HEK293 (cell line): ENCODE results near the gene CCNG2.

Experiments used
- CTCF ChIA-PET: fragments of 350-600 bp; formaldehyde crosslinking; extraction: SDS; loops from one replicate; lab custom pipeline; 2021; ENCODE audit warnings: antibody characterized with exemption; lab: Yijun Ruan, JAX
- POLR2A ChIA-PET: fragments of 300-600 bp; formaldehyde crosslinking; extraction: SDS; loops from one replicate; lab custom pipeline; 2020; ENCODE audit warnings: antibody characterized with exemption, inconsistent platforms; lab: Yijun Ruan, JAX
- H3K27ac ChIP-seq: fragments of 200-500 bp; sonication (Bioruptor generic); 2 replicates; pipeline ENCODE4 v1.5.1; 2014; ENCODE audit warnings: low read depth, low read length, control low read depth, inconsistent platforms; ENCODE audit errors: extremely low read depth
- H3K36me3 ChIP-seq, 2 experiments: fragments of 200-500 bp in 1 of 2; sonication (Bioruptor generic) in 1 of 2; 1 replicate in 1 of 2; 2 replicates in 1 of 2; pipeline ENCODE4 v1.5.1; 2014 to 2017; ENCODE audit warnings: inconsistent platforms in 2 of 2, low read length in 2 of 2; ENCODE audit not compliant: control insufficient read depth in 2 of 2, insufficient read depth in 1 of 2
- H3K4me1 ChIP-seq: fragments of 200-500 bp; sonication (Bioruptor generic); 2 replicates; pipeline ENCODE4 v1.5.1; 2014; ENCODE audit warnings: mild to moderate bottlenecking, low read length, inconsistent platforms; ENCODE audit not compliant: control insufficient read depth, insufficient read depth
- H3K4me3 ChIP-seq: 2 replicates; pipeline ENCODE4 v1.5.1; 2011; ENCODE audit warnings: low read depth, mild to moderate bottlenecking, control low read depth, low read length, moderate library complexity
- H3K9me3 ChIP-seq: fragments of 200-500 bp; sonication (Bioruptor generic); 2 replicates; pipeline ENCODE4 v1.5.1; 2014; ENCODE audit warnings: low read depth, low read length, inconsistent platforms; ENCODE audit not compliant: control insufficient read depth, insufficient read depth
- BCL11A ChIP-seq: fragments of 450-650 bp; formaldehyde crosslinking; IDR thresholded peaks from 2 replicates; pipeline ENCODE4 v1.5.1; 2016; ENCODE audit warnings: low read depth, missing biosample characterization, missing genetic modification characterization
- EGR2 ChIP-seq: fragments of 450-650 bp; formaldehyde crosslinking; IDR thresholded peaks from 2 replicates; pipeline ENCODE4 v1.5.1; 2016; ENCODE audit warnings: low read depth, missing biosample characterization, missing genetic modification characterization
- ELK4 ChIP-seq: IDR thresholded peaks from 2 replicates; pipeline ENCODE4 v1.6.1; 2011; ENCODE audit warnings: mild to moderate bottlenecking, low read depth, low read length, borderline replicate concordance
- KLF1 ChIP-seq: fragments of 450-650 bp; formaldehyde crosslinking; IDR thresholded peaks from 2 replicates; pipeline ENCODE4 v1.5.1; 2016; ENCODE audit warnings: missing biosample characterization, missing genetic modification characterization
- MZF1 ChIP-seq: fragments of 450-650 bp; formaldehyde crosslinking; IDR thresholded peaks from 2 replicates; pipeline ENCODE4 v1.5.1; 2017; ENCODE audit warnings: missing biosample characterization, missing genetic modification characterization, borderline replicate concordance
- PRDM4 ChIP-seq: fragments of 450-650 bp; formaldehyde crosslinking; IDR thresholded peaks from 2 replicates; pipeline ENCODE4 v1.5.1; 2017; ENCODE audit warnings: missing biosample characterization, missing genetic modification characterization
- RBAK ChIP-seq: fragments of 450-650 bp; formaldehyde crosslinking; IDR thresholded peaks from 2 replicates; pipeline ENCODE4 v1.5.1; 2016; ENCODE audit warnings: missing biosample characterization, missing genetic modification characterization
- REPIN1 ChIP-seq: fragments of 450-650 bp; formaldehyde crosslinking; IDR thresholded peaks from 2 replicates; pipeline ENCODE4 v1.5.1; 2017; ENCODE audit warnings: missing biosample characterization, missing genetic modification characterization, low read depth
- ZBTB48 ChIP-seq: fragments of 450-650 bp; formaldehyde crosslinking; IDR thresholded peaks from 2 replicates; pipeline ENCODE4 v1.5.1; 2016; ENCODE audit warnings: missing biosample characterization, missing genetic modification characterization
- ZIC2 ChIP-seq: fragments of 450-650 bp; formaldehyde crosslinking; IDR thresholded peaks from 2 replicates; pipeline ENCODE4 v1.5.1; 2016; ENCODE audit warnings: missing biosample characterization, missing genetic modification characterization
- ZNF112 ChIP-seq: fragments of 450-650 bp; formaldehyde crosslinking; IDR thresholded peaks from 2 replicates; pipeline ENCODE4 v1.5.0; 2017; ENCODE audit warnings: missing biosample characterization, missing genetic modification characterization
- ZNF132 ChIP-seq: fragments of 450-650 bp; formaldehyde crosslinking; IDR thresholded peaks from 2 replicates; pipeline ENCODE4 v1.5.1; 2017; ENCODE audit warnings: missing biosample characterization, missing genetic modification characterization, borderline replicate concordance
- ZNF2 ChIP-seq: fragments of 450-650 bp; formaldehyde crosslinking; IDR thresholded peaks from 2 replicates; pipeline ENCODE4 v1.5.1; 2016; ENCODE audit warnings: missing biosample characterization, missing genetic modification characterization
- ZNF354C ChIP-seq: fragments of 450-650 bp; formaldehyde crosslinking; IDR thresholded peaks from 2 replicates; pipeline ENCODE4 v1.5.1; 2016; ENCODE audit warnings: missing biosample characterization, missing genetic modification characterization, low read depth, borderline replicate concordance
- ZNF366 ChIP-seq: fragments of 450-650 bp; formaldehyde crosslinking; conservative IDR thresholded peaks from 2 replicates; pipeline ENCODE4 v1.5.1; 2016; ENCODE audit warnings: missing biosample characterization, missing genetic modification characterization
- ZNF394 ChIP-seq: fragments of 450-650 bp; formaldehyde crosslinking; IDR thresholded peaks from 2 replicates; pipeline ENCODE4 v1.5.1; 2016; ENCODE audit warnings: missing biosample characterization, missing genetic modification characterization, mild to moderate bottlenecking, moderate library complexity, borderline replicate concordance
- ZNF404 ChIP-seq: fragments of 450-650 bp; formaldehyde crosslinking; IDR thresholded peaks from 2 replicates; pipeline ENCODE4 v1.5.1; 2017; ENCODE audit warnings: missing biosample characterization, missing genetic modification characterization
- ZNF514 ChIP-seq: fragments of 450-650 bp; formaldehyde crosslinking; IDR thresholded peaks from 2 replicates; pipeline ENCODE4 v1.5.1; 2016; ENCODE audit warnings: missing biosample characterization, missing genetic modification characterization
- ZNF529 ChIP-seq: fragments of 450-650 bp; formaldehyde crosslinking; IDR thresholded peaks from 2 replicates; pipeline ENCODE4 v1.5.1; 2017; ENCODE audit warnings: missing genetic modification characterization, missing biosample characterization; ENCODE audit not compliant: insufficient replicate concordance
- ZNF549 ChIP-seq: fragments of 450-650 bp; IDR thresholded peaks from 2 replicates; pipeline ENCODE4 v1.5.1; 2018; ENCODE audit warnings: missing biosample characterization, missing genetic modification characterization, mild to moderate bottlenecking, inconsistent platforms, moderate library complexity
- ZNF558 ChIP-seq: fragments of 450-650 bp; formaldehyde crosslinking; IDR thresholded peaks from 2 replicates; pipeline ENCODE4 v1.5.1; 2016; ENCODE audit warnings: missing biosample characterization, missing genetic modification characterization
- ZNF600 ChIP-seq: fragments of 450-650 bp; formaldehyde crosslinking; IDR thresholded peaks from 2 replicates; pipeline ENCODE4 v1.5.1; 2016; ENCODE audit warnings: missing biosample characterization, missing genetic modification characterization
- ZNF660 ChIP-seq: fragments of 450-650 bp; IDR thresholded peaks from 2 replicates; pipeline ENCODE4 v1.5.1; 2018; ENCODE audit warnings: missing biosample characterization, mild to moderate bottlenecking, missing genetic modification characterization
- ZNF830 ChIP-seq: fragments of 450-650 bp; IDR thresholded peaks from 2 replicates; pipeline ENCODE4 v1.5.0; 2018; ENCODE audit warnings: missing biosample characterization, missing genetic modification characterization, low read depth, mild to moderate bottlenecking, moderate library complexity
- TF ChIP-seq, protein P1 (sequence below): fragments of 450-650 bp; formaldehyde crosslinking; IDR thresholded peaks from 2 replicates; pipeline ENCODE4 v1.5.1; 2017; ENCODE audit warnings: missing biosample characterization, missing genetic modification characterization
- TF ChIP-seq, protein P2 (sequence below): fragments of 450-650 bp; formaldehyde crosslinking; IDR thresholded peaks from 2 replicates; pipeline ENCODE4 v1.5.1; 2016; ENCODE audit warnings: missing biosample characterization, missing genetic modification characterization
- TF ChIP-seq, protein P3 (sequence below): fragments of 450-650 bp; formaldehyde crosslinking; IDR thresholded peaks from 2 replicates; pipeline ENCODE4 v1.5.1; 2016; ENCODE audit warnings: missing biosample characterization, missing genetic modification characterization
- TF ChIP-seq, protein P4 (sequence below): fragments of 450-650 bp; formaldehyde crosslinking; IDR thresholded peaks from 2 replicates; pipeline ENCODE4 v1.5.1; 2016; ENCODE audit warnings: missing biosample characterization, missing genetic modification characterization

CCNG2 gene

DNA sequence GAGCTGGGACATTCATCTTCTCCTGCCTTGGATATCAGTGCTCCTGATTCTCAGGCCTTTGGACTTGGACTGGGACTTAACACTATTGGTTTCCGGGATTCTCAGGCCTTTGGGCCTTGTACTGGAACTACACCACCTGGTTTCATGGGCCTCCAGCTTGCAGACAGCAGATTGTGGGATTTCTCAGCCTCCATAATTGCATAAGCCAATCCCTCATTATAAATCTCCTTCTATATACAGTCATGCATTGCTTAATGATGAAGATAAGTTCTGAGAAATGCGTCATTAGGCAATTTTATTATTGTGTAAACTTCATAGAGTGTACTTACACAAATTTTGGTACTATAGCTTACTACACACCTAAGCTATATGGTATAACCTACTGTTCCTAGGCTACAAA is 8.9 kb upstream of the CCNG2 start:
- TF ChIP-seq BCL11A (tag by site-specific recombination), result no peak
- TF ChIP-seq ZNF830 (tag by site-specific recombination), result no peak
- TF ChIP-seq EGR2, result no peak
- TF ChIP-seq ZNF529, result no peak
- no peak for TF ChIP-seq ZNF558 (tag by site-specific recombination)
- no peak for TF ChIP-seq REPIN1 (tag by site-specific recombination)
- TF ChIP-seq ZIC2 (tag by site-specific recombination), result no peak
- no peak for TF ChIP-seq KLF1 (tag by site-specific recombination)
- no peak for TF ChIP-seq ZNF660
- no peak for TF ChIP-seq ZNF600
- TF ChIP-seq, protein P1, sequence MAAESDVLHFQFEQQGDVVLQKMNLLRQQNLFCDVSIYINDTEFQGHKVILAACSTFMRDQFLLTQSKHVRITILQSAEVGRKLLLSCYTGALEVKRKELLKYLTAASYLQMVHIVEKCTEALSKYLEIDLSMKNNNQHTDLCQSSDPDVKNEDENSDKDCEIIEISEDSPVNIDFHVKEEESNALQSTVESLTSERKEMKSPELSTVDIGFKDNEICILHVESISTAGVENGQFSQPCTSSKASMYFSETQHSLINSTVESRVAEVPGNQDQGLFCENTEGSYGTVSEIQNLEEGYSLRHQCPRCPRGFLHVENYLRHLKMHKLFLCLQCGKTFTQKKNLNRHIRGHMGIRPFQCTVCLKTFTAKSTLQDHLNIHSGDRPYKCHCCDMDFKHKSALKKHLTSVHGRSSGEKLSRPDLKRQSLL, result no peak
- no peak for TF ChIP-seq ZNF2 (tag by site-specific recombination)
- no peak for TF ChIP-seq RBAK (tag by site-specific recombination)
- TF ChIP-seq ZNF404 (tag by site-specific recombination), result no peak
- no peak for TF ChIP-seq ZNF514
- TF ChIP-seq, protein P2, sequence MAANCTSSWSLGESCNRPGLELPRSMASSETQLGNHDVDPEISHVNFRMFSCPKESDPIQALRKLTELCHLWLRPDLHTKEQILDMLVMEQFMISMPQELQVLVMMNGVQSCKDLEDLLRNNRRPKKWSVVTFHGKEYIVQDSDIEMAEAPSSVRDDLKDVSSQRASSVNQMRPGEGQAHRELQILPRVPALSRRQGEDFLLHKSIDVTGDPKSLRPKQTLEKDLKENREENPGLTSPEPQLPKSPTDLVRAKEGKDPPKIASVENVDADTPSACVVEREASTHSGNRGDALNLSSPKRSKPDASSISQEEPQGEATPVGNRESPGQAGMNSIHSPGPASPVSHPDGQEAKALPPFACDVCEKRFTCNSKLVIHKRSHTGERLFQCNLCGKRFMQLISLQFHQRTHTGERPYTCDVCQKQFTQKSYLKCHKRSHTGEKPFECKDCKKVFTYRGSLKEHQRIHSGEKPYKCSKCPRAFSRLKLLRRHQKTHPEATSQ (tag by site-specific recombination), result no peak
- TF ChIP-seq ZNF549 (tag by site-specific recombination), result no peak
- ChIA-PET POLR2A (no interaction called here), CTCF (no interaction called here)
- H3K4me1 ChIP-seq, result no peaks in the 10 kb centered on the region
- no peak overlapping the region for H3K4me3 ChIP-seq
- no peaks in the 10 kb centered on the region for H3K9me3 ChIP-seq
- H3K36me3 ChIP-seq, result no peaks in the 10 kb centered on the region
- no peak overlapping the region for H3K27ac ChIP-seq

DNA sequence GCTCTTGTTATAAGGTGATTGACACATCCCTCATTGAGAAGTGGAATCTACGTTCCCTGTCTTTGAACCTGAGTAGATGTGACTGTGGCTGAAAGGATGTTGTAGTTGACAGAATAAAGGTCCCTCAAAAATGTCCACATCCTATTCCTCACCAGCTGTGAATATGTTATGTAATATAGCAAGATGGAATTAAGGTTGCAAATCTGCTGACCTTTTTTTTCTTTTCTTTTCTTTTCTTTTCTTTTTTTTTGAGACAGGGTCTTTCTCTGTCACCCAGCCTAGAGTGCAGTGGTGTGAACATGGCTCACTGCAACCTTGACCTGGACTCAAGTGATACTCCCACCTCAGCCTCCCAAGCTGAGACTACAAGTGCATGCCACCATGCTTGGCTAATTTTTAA is 7.2 kb upstream of the CCNG2 start:
- H3K4me3 ChIP-seq, result no peak overlapping the region
- no peak overlapping the region for H3K27ac ChIP-seq
- no peaks in the 10 kb centered on the region for H3K36me3 ChIP-seq
- CTCF ChIA-PET, result no interaction called here
- no peaks in the 10 kb centered on the region for H3K9me3 ChIP-seq
- no peaks in the 10 kb centered on the region for H3K4me1 ChIP-seq
- POLR2A ChIA-PET, result no interaction called here
- no peak for TF ChIP-seq ZNF112 (tag by site-specific recombination)
- TF ChIP-seq MZF1 (tag by site-specific recombination), result no peak
- TF ChIP-seq, protein P3, sequence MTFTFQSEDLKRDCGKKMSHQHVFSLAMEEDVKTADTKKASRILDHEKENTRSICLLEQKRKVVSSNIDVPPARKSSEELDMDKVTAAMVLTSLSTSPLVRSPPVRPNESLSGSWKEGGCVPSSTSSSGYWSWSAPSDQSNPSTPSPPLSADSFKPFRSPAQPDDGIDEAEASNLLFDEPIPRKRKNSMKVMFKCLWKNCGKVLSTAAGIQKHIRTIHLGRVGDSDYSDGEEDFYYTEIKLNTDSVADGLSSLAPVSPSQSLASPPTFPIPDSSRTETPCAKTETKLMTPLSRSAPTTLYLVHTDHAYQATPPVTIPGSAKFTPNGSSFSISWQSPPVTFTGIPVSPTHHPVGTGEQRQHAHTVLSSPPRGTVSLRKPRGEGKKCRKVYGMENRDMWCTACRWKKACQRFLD, result no peak
- no peak for TF ChIP-seq PRDM4 (tag by site-specific recombination)
- no peak for TF ChIP-seq ELK4
- TF ChIP-seq ZNF354C (tag by site-specific recombination), result no peak
- TF ChIP-seq ZNF394, result no peak
- TF ChIP-seq, protein P4, sequence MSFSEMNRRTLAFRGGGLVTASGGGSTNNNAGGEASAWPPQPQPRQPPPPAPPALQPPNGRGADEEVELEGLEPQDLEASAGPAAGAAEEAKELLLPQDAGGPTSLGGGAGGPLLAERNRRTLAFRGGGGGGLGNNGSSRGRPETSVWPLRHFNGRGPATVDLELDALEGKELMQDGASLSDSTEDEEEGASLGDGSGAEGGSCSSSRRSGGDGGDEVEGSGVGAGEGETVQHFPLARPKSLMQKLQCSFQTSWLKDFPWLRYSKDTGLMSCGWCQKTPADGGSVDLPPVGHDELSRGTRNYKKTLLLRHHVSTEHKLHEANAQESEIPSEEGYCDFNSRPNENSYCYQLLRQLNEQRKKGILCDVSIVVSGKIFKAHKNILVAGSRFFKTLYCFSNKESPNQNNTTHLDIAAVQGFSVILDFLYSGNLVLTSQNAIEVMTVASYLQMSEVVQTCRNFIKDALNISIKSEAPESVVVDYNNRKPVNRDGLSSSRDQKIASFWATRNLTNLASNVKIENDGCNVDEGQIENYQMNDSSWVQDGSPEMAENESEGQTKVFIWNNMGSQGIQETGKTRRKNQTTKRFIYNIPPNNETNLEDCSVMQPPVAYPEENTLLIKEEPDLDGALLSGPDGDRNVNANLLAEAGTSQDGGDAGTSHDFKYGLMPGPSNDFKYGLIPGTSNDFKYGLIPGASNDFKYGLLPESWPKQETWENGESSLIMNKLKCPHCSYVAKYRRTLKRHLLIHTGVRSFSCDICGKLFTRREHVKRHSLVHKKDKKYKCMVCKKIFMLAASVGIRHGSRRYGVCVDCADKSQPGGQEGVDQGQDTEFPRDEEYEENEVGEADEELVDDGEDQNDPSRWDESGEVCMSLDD (tag by site-specific recombination), result no peak
- no peak for TF ChIP-seq ZNF2 (tag by site-specific recombination)
- TF ChIP-seq ZBTB48 (tag by site-specific recombination), result no peak
- no peak for TF ChIP-seq ZNF132
- TF ChIP-seq ZNF366 (tag by site-specific recombination), result no peak
